HG02981 (cell line): Measurements from ENCODE around the gene NSMCE4A.
"Not testable (repeated sequence)": the region's sequence is repeated elsewhere in the genome, so short reads cannot be mapped to it uniquely, and the experiment has no call there.

ENCODE experiments used
- ATAC-seq: cut with Tn5 transposase; IDR thresholded peaks from one replicate; pipeline ENCODE4 v1.9.1; 2021; ENCODE audit warnings: mild to moderate bottlenecking, moderate library complexity; ENCODE audit not compliant: unreplicated experiment

The NSMCE4A gene

DNA sequence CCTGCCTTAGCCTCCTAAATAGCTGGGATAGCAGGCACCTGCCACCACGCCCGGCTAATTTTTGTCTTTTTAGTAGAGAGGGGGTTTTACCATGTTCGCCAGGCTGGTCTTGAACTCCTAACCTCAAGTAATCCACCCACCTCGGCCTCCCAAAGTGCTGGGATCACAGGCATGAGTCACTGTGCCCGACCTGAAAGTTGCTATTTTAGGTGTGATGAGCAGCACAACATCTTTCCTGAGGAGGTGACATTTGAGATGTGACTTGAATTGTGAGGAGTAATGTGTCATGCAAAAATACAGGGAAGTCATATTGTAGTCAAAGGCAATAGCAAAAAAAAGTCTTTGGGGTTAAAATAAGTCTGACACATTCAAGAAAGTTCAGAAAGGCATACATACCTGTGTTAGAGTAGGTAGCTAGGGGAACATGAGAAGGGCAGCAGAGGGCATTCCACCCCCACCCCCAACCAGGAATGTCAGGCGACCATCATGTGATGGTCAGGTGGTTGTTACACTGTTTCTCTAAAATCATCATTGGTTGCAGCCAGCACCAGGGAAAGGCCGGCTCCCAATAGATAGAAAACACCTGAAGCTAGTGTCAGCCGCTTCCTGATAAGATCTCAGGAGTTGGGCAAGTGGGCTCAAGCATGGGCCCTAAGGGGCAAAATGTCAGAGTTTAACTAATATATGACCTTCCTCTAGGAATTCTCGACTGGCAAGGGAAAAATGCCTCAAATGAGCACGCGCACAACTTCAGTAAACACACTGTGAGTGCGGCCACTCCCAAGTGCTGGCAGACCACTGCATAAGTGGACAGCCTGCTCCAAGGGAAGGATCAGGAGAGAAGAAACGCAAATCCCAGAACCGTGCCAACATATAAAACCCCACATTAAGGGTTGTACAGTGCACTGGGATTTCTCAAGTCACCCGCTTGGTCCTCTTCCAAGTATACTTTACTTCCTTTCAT is 13.6 kb upstream of the NSMCE4A start, which contains the start of gene TACC2:
Gene TACC2 (plus strand): TSS at position 803 of the 964 bp plus-strand sequence. CDS start 32,819 bp downstream, outside the sequence.
- ATAC-seq, result no peak

- no peak for ATAC-seq
Measured at GRCh38 chr10:121984463-121984862, 9.4 kb upstream of the NSMCE4A start.

DNA sequence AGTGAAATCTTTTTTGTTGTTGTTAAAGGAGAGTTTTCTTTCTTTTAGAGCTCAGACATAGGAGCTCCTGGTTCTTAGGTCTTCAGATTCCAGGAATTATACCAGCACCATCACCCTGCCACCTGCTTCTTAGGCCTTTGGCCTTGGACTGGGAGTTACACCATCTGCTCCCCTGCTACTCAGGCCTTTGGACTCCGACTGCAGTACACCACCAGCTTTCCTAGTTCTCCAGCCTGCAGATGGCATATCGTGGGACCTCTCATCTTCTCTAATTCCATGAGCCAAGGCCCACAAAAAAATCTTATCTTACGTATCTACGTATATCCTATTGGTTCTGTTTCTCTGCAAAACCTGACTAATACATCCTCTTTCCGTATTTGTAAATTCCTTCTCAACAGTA is 8.8 kb upstream of the NSMCE4A start:
- ATAC-seq, result no peak

GRCh38 chr10:121981346-121981745 is 6.3 kb upstream of the NSMCE4A start:
- no peak for ATAC-seq

GRCh38 chr10:121978511-121978910 is 3.5 kb upstream of the NSMCE4A start:
- ATAC-seq, result no peak

- no peak for ATAC-seq
Measured at GRCh38 chr10:121976607-121977006, 1.6 kb upstream of the NSMCE4A start.

- ATAC-seq, result no peak
Measured at GRCh38 chr10:121975295-121976086, 474 bp upstream of the NSMCE4A start.

GRCh38 chr10:121974019-121974534 is 940 bp downstream of the NSMCE4A start:
- ATAC-seq, result peak; percentile 23

- ATAC-seq, result not testable (repeated sequence)
Measured at GRCh38 chr10:121969086-121969485, 5.9 kb downstream of the NSMCE4A start.

- no peak for ATAC-seq
Measured at GRCh38 chr10:121965996-121966395, 9.0 kb downstream of the NSMCE4A start.

DNA sequence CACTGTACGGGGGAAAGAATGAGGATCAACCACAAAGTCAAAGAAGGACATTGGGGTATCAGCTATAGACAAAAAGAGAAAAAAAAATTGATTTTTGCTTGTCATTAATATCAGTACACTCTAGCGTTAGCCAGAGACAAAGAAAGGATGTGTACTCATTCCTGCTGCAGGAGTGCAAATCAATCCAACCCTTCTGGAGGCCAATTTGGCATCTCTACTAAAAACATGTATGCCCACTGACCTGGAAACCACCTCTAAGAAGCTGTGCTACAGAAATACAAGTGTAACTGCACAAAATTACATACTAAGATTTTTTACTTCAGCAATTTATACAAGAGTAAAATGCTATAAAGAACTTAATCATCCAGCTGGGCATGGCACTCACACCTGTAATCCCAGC is 13.6 kb downstream of the NSMCE4A start:
- ATAC-seq, result no peak

GRCh38 chr10:121959671-121960070 is 15.3 kb downstream of the NSMCE4A start:
- ATAC-seq, result no peak

DNA sequence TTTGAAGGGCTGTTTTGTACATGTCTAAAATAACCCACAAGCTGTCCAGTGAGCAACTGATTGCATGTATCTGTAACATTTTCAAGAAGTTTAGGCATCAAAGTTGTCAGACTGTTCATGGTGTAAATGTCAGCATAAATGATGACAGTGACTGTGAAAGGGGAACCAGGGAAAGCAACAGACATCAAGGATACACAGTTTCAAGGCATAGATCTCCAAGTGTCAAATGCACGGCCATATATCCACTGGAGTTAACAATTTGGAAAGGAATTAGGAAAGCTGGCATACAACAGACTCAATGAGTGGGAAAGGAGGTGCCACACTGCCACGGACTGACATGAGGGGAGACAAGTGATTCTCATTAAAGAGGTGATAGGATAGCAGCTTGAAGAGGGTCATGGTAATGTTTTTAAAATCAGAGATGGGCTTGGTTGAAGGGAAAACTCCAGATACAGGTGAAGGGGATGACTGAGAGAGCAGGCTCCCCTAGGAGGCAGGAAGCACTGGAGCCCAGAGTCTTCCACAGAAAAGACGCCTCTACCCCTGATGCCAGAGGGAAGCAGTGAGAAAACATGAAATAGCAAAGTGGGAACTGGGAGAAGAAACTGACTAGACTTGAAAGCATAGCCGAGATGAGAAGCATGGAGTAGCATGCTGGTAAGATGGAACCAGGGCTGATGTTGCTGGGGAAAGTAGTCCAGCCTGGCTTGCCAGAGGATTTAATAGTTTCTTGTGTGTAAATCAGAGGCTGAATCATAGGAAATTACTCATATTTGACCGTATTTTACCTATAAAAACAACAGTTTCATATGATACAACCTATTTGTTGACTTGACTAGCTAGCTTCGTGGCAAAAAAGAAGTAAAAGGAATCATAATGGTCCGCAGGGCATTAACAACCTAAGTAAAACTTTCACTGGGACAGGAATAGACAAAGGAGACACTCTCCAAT is 18.6 kb downstream of the NSMCE4A start:
- no peak for ATAC-seq

DNA sequence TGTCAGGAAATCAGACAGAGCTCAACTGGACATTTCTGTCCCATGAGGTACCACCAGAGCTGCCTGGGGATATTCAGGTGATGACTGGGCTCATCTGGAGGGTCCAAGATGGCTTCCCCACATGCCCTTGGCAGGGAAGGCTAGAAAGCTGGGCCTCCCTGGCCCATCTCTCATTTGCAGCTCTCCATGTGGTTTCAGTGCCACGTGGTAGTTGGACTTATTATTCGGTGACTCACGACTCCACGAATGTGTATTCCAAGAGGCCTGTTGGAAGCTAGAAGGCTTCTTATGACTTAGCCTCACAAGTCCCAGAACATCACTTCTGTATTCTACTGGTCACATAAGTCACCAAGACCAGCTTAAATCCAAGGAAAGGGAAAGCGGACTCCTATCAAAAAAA is 22.8 kb downstream of the NSMCE4A start:
- ATAC-seq, result no peak

- no peak for ATAC-seq
Measured at GRCh38 chr10:121949451-121949850, 25.6 kb downstream of the NSMCE4A start.

DNA sequence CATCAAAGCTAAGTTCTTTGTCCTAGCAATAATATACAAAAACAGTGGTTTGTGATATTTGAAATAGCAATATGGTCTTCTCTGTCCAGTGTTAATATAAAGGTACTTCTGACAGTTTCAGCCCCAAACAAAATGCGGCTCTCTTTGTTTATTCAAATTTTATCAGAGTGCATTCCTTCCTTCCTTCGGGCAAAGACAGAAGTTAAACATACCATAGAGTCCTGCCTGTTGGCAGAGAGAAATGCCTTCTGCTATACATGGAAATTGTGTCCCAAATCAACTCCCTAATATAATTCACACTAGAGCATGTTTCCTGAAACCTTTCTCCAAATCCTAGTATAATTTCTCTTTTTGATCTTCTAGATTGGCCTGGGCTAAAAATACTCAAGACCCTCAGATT is 26.0 kb downstream of the NSMCE4A start:
- no peak for ATAC-seq

DNA sequence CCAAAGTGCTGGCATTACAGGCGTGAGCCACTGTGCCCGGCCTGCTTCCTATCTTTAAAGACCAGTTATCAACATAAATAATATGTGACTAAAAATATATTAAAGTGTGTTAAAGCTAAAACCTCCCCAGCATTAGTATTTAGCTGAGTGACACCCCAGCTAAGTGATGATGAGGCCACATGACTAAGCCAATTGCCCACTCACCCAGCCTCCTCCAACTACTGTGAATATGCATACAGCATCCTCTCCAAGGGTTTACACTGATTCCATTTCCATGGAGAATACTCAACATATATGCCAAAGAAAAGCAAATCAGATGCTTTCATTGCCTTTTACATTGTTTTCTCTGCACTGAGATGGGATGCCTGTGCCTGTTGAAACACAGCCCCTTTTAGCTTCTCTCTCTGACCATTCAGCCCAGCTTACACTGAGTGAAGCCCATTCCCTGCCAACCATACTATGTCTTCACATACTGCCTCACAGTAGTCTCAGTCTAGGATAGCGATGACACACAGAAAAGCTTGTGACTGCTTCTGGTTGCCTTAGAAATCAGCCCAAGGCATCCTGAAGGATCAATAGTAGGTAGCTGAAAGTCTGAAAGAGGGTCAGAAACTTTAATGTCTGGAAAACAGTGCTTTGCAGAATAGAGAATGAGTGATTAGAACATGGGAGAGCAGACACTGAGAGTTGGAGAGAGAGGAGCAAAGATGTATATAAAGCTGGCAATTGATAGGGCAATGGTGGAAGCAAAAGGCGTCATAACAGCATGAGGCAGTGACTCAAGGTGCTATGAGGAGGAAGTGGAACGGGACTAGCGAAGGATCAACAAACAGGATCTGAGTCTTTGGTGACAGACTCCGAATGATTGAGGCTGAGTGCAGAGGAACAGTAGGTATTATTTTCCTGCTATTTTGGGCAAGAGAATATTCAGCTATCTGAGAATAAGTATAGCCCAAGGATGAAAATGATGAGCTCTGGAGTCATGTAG is 27.4 kb downstream of the NSMCE4A start:
- no peak for ATAC-seq

GRCh38 chr10:121942749-121943416 is 32.1 kb downstream of the NSMCE4A start:
- ATAC-seq, result no peak

GRCh38 chr10:121941532-121941931 is 33.5 kb downstream of the NSMCE4A start:
- no peak for ATAC-seq
